GM19328 (cell line): Measurements from ENCODE around the gene PCDHAC2.

Source experiments
- ATAC-seq: cut with Tn5 transposase; IDR thresholded peaks from one replicate; pipeline ENCODE4 v1.9.1; 2021; ENCODE audit warnings: mild to moderate bottlenecking, moderate library complexity; ENCODE audit not compliant: unreplicated experiment

The PCDHAC2 gene

GRCh38 chr5:140988100-140988499, 21.8 kb downstream of the PCDHAC2 start:
- ATAC-seq, result no peak

- ATAC-seq, result no peak
Measured at GRCh38 chr5:140988608-140989007, 22.3 kb downstream of the PCDHAC2 start.

- ATAC-seq, result no peak
Measured at GRCh38 chr5:140989254-140990020, 23.2 kb downstream of the PCDHAC2 start.

GRCh38 chr5:140992828-140993227, 26.6 kb downstream of the PCDHAC2 start:
- ATAC-seq, result no peak

GRCh38 chr5:140996060-140996459, 29.8 kb downstream of the PCDHAC2 start:
- no peak for ATAC-seq

- no peak for ATAC-seq
Measured at GRCh38 chr5:140998921-140999410, 32.7 kb downstream of the PCDHAC2 start.

GRCh38 chr5:141001446-141001843, 35.2 kb downstream of the PCDHAC2 start:
- no peak for ATAC-seq

- ATAC-seq, result no peak
Measured at GRCh38 chr5:141001844-141002604, 35.7 kb downstream of the PCDHAC2 start.

GRCh38 chr5:141002605-141002965, 36.3 kb downstream of the PCDHAC2 start:
- ATAC-seq, result no peak

- ATAC-seq, result no peak
Measured at GRCh38 chr5:141003031-141003430, 36.8 kb downstream of the PCDHAC2 start.

- ATAC-seq, result no peak
Measured at GRCh38 chr5:141003791-141004611, 37.7 kb downstream of the PCDHAC2 start.

- no peak for ATAC-seq
Measured at GRCh38 chr5:141007791-141008190, 41.5 kb downstream of the PCDHAC2 start.

- ATAC-seq, result no peak
Measured at GRCh38 chr5:141010047-141010793, 43.9 kb downstream of the PCDHAC2 start.

- ATAC-seq, result no peak
Measured at GRCh38 chr5:141017943-141018342, 51.7 kb downstream of the PCDHAC2 start.
